OCI-LY7 (cell line): ENCODE results near the gene DMKN. TPM values are rescaled to one million over a fixed set of nuclear protein-coding genes. Genes with fewer than 3 reads are reported as not detected.

ENCODE experiments used
- BruUV-seq: library from RNA; stranded (reverse); fragments of 400-500 nt; replicated peaks from 2 replicates; lab custom pipeline; 2021; lab: Mats Ljungman, UMichigan
- CTCF ChIA-PET: fragments of 300-600 bp; sonication (Branson Sonifier 250); formaldehyde crosslinking; loops from one replicate; lab custom pipeline; 2022; ENCODE audit warnings: antibody characterized with exemption; ENCODE audit not compliant: unreplicated experiment; lab: Charles Lee
- POLR2A ChIA-PET: fragments of 300-600 bp; sonication (Branson Sonifier 250); formaldehyde crosslinking; loops from one replicate; lab custom pipeline; 2022; ENCODE audit warnings: antibody characterized with exemption; lab: Charles Lee
- DNase-seq: peaks from one replicate; pipeline ENCODE4 v3.0.0-alpha.2; 2015; ENCODE audit warnings: low spot score
- H2AFZ ChIP-seq: fragments of 200-600 bp; sonication (generic), shearing (Covaris generic); 2 replicates; pipeline ENCODE4 v1.6.1; 2014; ENCODE audit warnings: mild to moderate bottlenecking, antibody characterized with exemption, low read length, moderate library complexity
- H3K27ac ChIP-seq: fragments of 200-600 bp; sonication (generic); 2 replicates; pipeline ENCODE4 v1.5.1; 2014; ENCODE audit warnings: mixed run types, low read depth, mild to moderate bottlenecking, moderate library complexity, low read length, inconsistent platforms; ENCODE audit not compliant: poor library complexity, severe bottlenecking
- H3K36me3 ChIP-seq: fragments of 200-600 bp; sonication (generic); 2 replicates; pipeline ENCODE4 v1.6.1; 2014; ENCODE audit warnings: mild to moderate bottlenecking, antibody characterized with exemption, low read length, moderate library complexity, mixed read lengths; ENCODE audit not compliant: insufficient read depth
- H3K4me1 ChIP-seq: fragments of 200-600 bp; sonication (generic); 2 replicates; pipeline ENCODE4 v1.5.1; 2014; ENCODE audit warnings: mild to moderate bottlenecking, low read length; ENCODE audit not compliant: insufficient read depth, poor library complexity, severe bottlenecking
- H3K4me2 ChIP-seq: fragments of 200-600 bp; sonication (generic); 2 replicates; pipeline ENCODE4 v1.6.1; 2014; ENCODE audit warnings: mild to moderate bottlenecking, low read length
- H3K4me3 ChIP-seq: fragments of 200-600 bp; sonication (generic); 2 replicates; pipeline ENCODE4 v1.5.1; 2014; ENCODE audit warnings: mild to moderate bottlenecking, low read depth, low read length; ENCODE audit not compliant: poor library complexity, severe bottlenecking
- H3K79me2 ChIP-seq: fragments of 200-600 bp; sonication (generic); 2 replicates; pipeline ENCODE4 v1.6.1; 2016; ENCODE audit warnings: low read depth, mild to moderate bottlenecking, low read length, moderate library complexity, mixed read lengths; ENCODE audit not compliant: insufficient read depth
- H3K9me2 ChIP-seq: fragments of 200-600 bp; sonication (generic); 2 replicates; pipeline ENCODE4 v1.6.1; 2016; ENCODE audit warnings: mild to moderate bottlenecking, low read length, mixed read lengths; ENCODE audit not compliant: insufficient read depth
- H3K9me3 ChIP-seq: fragments of 200-600 bp; sonication (generic); 2 replicates; pipeline ENCODE4 v1.6.1; 2014; ENCODE audit warnings: mild to moderate bottlenecking, mixed run types, low read length, mixed read lengths
- H4K20me1 ChIP-seq: fragments of 200-600 bp; sonication (generic); 2 replicates; pipeline ENCODE4 v1.6.1; 2014; ENCODE audit warnings: mild to moderate bottlenecking, antibody characterized with exemption, low read length, moderate library complexity, mixed read lengths; ENCODE audit not compliant: insufficient read depth
- EZH2phosphoT487 ChIP-seq: fragments of 200-600 bp; sonication (generic); IDR thresholded peaks from 2 replicates; pipeline ENCODE4 v1.6.1; 2018; ENCODE audit warnings: low read depth, borderline replicate concordance, mild to moderate bottlenecking, mixed run types, antibody characterized with exemption, low read length, moderate library complexity, mixed read lengths
- intact Hi-C: fragments of 100-400 bp; cut with micrococcal nuclease; formaldehyde crosslinking; loops from one replicate; pipeline ENCODE4 v1.10.0; 2022; ENCODE audit not compliant: unreplicated experiment
- total RNA-seq, 2 experiments: library from RNA; depleted of rRNA in 1 of 2; stranded (reverse); fragments of >200 nt in 1 of 2; shearing (Covaris generic) in 1 of 2; gene quantifications; 2 replicates each; pipeline ENCODE4 v1.2.3, GENCODE V29; 2014 to 2022
- TF ChIP-seq, protein P1 (sequence below): fragments of 200-600 bp; sonication (generic); conservative IDR thresholded peaks from 2 replicates; pipeline ENCODE4 v1.5.1; 2014; ENCODE audit warnings: mild to moderate bottlenecking, antibody characterized with exemption, low read length, moderate library complexity, mixed read lengths

The DMKN gene
- total RNA-seq, 2 experiments from 2014 or later, result not detected

DNA sequence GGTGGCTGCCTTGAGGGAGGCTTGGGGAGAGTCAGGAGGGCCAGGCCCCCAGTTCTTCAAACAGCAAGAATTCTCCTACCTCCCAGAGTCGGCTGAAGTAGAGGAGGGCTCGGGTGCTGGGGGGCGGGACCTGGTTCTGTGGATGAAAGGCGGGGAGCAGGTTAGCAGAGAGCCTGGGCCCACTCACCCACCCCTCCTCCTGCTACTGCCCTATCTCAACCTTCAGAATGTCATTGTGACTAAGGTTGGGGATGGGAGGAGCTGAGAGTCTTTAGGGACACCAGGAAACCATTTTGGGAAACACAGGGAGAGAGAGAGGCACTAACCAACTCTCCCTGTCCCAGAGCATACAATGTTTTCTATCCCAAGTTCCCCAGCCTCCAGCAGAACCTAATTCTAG, 10.7 kb downstream of the DMKN start:
- H2AFZ ChIP-seq, result no peak overlapping the region
- no peaks in the 10 kb centered on the region for H4K20me1 ChIP-seq
- TF ChIP-seq, protein P1, sequence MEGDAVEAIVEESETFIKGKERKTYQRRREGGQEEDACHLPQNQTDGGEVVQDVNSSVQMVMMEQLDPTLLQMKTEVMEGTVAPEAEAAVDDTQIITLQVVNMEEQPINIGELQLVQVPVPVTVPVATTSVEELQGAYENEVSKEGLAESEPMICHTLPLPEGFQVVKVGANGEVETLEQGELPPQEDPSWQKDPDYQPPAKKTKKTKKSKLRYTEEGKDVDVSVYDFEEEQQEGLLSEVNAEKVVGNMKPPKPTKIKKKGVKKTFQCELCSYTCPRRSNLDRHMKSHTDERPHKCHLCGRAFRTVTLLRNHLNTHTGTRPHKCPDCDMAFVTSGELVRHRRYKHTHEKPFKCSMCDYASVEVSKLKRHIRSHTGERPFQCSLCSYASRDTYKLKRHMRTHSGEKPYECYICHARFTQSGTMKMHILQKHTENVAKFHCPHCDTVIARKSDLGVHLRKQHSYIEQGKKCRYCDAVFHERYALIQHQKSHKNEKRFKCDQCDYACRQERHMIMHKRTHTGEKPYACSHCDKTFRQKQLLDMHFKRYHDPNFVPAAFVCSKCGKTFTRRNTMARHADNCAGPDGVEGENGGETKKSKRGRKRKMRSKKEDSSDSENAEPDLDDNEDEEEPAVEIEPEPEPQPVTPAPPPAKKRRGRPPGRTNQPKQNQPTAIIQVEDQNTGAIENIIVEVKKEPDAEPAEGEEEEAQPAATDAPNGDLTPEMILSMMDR, result no peak
- TF ChIP-seq EZH2phosphoT487, result no peak
- ChIA-PET CTCF (no interaction called here), POLR2A (no interaction called here)
- H3K27ac ChIP-seq, result no peak overlapping the region
- no peak overlapping the region for H3K4me2 ChIP-seq
- H3K4me3 ChIP-seq, result no peak overlapping the region
- DNase-seq, result no peak
- H3K36me3 ChIP-seq, result no peaks in the 10 kb centered on the region
- no peaks in the 10 kb centered on the region for H3K9me3 ChIP-seq
- intact Hi-C loops, result no loop called here
- no peaks in the 10 kb centered on the region for H3K4me1 ChIP-seq
- no TSS peak for BruUV-seq
- no peaks in the 10 kb centered on the region for H3K79me2 ChIP-seq
- H3K9me2 ChIP-seq, result no peaks in the 10 kb centered on the region

DNA sequence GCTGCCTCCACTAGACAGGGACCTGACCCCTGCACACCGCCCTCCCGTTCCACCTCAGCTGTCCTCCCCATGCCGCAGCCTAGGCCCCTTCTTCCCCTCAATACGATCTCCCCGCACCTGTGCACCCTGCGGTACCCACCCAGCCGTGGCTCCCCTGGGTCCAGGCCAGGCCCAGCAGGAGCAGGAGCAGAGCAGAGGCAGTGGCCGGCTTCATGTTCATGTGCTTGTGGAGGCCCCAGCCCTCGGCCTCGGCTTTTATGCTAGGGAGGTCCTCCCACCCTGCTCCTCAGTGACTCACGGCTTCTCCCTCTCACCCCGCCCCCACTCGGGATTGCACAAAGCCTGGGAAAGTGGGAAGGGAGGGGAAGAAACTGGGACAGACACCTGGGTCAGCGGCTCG, 11.8 kb downstream of the DMKN start:
- Histone ChIP-seq H2AFZ (no peak overlapping the region), H3K27ac (no peak overlapping the region), H3K79me2 (no peaks in the 10 kb centered on the region), H4K20me1 (no peaks in the 10 kb centered on the region), H3K9me2 (no peaks in the 10 kb centered on the region), H3K36me3 (no peaks in the 10 kb centered on the region), H3K4me2 (no peak overlapping the region), H3K4me3 (no peak overlapping the region), H3K4me1 (no peaks in the 10 kb centered on the region), H3K9me3 (no peaks in the 10 kb centered on the region)
- TF ChIP-seq EZH2phosphoT487, result no peak
- TF ChIP-seq, protein P1, result no peak
- intact Hi-C loops, result no loop called here
- BruUV-seq, result no TSS peak
- POLR2A ChIA-PET, result no interaction called here
- no peak for DNase-seq
- CTCF ChIA-PET, result no interaction called here

DNA sequence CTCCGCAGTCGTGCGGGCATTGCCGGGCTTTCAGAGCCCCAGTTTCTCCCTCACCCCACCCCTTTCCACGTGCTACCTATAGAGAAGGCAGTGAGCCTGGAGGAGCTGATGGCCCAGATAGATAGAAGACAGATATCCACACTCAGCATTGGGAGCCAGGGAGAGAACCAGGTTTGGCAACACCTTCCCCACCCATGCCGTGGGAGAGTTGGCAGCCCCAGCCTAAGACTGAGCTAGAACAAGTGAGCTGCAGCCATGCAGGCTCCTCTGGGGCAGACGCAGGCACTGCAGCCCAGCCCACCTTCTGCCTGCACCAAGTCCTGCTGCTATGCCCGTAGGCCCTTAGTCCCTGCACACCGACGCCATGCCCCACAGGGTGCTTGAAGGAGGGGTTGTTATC, 12.8 kb downstream of the DMKN start:
- Histone ChIP-seq H4K20me1 (no peaks in the 10 kb centered on the region), H2AFZ (no peak overlapping the region), H3K9me2 (no peaks in the 10 kb centered on the region), H3K4me3 (no peak overlapping the region), H3K36me3 (no peaks in the 10 kb centered on the region), H3K79me2 (no peaks in the 10 kb centered on the region), H3K9me3 (no peaks in the 10 kb centered on the region), H3K27ac (no peak overlapping the region), H3K4me1 (no peaks in the 10 kb centered on the region), H3K4me2 (no peak overlapping the region)
- intact Hi-C loops, result no loop called here
- ChIA-PET POLR2A (no interaction called here), CTCF (no interaction called here)
- DNase-seq, result no peak
- TF ChIP-seq, protein P1, result no peak
- no peak for TF ChIP-seq EZH2phosphoT487
- no TSS peak for BruUV-seq
